ENCODE measurements around the gene SREK1.
"Not testable (repeated sequence)": the region's sequence is repeated elsewhere in the genome, so short reads cannot be mapped to it uniquely, and the experiment has no call there.

SREK1 gene, protein sequence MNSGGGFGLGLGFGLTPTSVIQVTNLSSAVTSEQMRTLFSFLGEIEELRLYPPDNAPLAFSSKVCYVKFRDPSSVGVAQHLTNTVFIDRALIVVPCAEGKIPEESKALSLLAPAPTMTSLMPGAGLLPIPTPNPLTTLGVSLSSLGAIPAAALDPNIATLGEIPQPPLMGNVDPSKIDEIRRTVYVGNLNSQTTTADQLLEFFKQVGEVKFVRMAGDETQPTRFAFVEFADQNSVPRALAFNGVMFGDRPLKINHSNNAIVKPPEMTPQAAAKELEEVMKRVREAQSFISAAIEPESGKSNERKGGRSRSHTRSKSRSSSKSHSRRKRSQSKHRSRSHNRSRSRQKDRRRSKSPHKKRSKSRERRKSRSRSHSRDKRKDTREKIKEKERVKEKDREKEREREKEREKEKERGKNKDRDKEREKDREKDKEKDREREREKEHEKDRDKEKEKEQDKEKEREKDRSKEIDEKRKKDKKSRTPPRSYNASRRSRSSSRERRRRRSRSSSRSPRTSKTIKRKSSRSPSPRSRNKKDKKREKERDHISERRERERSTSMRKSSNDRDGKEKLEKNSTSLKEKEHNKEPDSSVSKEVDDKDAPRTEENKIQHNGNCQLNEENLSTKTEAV

GRCh38 chr5:66144074-66144833, at the start of gene SREK1:
Gene SREK1, plus strand, starts transcription at chr5:66144300. Its CDS starts 77 bp downstream, at chr5:66144377.
- peak; percentile 92 for DNase-seq

GRCh38 chr5:66100851-66101250, 43.2 kb upstream of the SREK1 start:
- no peak for DNase-seq

GRCh38 chr5:66113160-66113559, 30.9 kb upstream of the SREK1 start:
- no peak for DNase-seq

DNA sequence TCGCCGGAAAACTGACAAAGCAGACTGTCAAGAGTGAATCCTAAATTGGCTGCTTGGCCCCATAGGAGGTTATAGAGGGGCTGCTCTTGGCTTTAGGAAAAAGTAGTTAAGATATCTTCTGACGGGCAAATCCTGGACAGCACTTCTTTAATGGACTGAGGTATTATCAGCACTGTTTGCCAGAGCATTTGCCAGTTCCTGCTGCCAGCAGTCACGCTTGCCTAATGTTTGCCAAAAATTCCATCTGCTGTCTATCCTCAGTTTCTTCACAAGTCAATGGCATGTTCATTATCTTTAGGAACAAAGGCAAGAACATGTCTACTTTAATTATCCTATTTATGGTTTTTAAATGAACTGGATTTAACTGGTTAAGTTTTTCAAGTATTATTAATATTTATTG, 25.8 kb upstream of the SREK1 start:
- DNase-seq: no peak

DNA sequence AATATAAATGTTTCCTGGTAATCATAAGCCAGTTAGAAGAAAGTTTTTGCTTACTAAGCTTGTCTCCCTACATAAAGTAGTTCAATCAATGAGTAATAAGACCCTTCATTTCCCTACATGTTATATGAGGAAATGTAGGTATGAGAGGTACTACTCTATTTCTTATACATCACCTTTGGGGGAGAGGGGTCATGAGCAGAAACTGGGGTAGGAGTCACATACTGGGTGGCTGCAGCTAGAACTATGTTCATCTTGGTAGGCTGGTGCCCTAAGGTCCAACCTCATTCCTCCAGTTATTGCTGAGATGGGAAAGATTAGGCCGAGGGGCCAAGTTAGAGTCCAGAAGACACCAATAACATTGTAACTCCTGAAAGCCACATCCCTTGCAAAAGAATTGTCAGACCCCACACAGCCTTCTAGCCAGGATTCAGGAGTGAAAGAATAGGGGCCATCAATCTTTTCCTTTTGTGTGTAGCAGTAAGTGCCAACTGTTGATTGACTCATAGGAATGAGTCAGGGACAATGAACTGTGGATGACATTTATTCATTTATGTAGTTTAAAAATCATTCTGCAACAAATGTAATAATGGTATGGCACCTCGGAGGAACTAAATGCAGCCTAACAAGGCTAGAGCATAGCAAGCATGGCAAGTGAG, 21.6 kb upstream of the SREK1 start:
- no peak for DNase-seq

DNA sequence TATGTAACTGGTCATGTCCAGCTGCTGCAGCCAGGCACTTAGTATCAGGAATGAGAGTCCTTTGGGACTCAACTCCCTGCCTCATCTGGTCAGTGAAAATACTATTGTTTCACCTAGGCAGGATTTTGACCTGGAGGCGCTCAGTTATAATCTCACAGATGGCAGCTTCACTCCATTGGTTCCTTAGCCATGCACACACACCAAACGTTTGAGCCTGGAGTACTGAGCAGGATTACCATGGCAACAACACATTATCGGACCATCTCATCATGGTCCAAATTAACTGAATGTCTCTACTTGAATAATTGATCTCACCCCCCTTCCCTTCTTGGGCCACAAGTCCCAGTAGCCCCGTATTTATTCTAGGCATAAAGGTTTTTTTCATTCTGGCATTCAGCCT, 15.0 kb upstream of the SREK1 start:
- DNase-seq: no peak

GRCh38 chr5:66130493-66130892, 13.6 kb upstream of the SREK1 start:
- DNase-seq: no peak

GRCh38 chr5:66134407-66134861, 9.7 kb upstream of the SREK1 start:
- DNase-seq: peak; percentile 63

GRCh38 chr5:66136053-66136452, 8.0 kb upstream of the SREK1 start:
- DNase-seq: no peak

- DNase-seq: not testable (repeated sequence)
These were observed 7.2 kb upstream of the SREK1 start for GRCh38 chr5:66136944-66137343.

DNA sequence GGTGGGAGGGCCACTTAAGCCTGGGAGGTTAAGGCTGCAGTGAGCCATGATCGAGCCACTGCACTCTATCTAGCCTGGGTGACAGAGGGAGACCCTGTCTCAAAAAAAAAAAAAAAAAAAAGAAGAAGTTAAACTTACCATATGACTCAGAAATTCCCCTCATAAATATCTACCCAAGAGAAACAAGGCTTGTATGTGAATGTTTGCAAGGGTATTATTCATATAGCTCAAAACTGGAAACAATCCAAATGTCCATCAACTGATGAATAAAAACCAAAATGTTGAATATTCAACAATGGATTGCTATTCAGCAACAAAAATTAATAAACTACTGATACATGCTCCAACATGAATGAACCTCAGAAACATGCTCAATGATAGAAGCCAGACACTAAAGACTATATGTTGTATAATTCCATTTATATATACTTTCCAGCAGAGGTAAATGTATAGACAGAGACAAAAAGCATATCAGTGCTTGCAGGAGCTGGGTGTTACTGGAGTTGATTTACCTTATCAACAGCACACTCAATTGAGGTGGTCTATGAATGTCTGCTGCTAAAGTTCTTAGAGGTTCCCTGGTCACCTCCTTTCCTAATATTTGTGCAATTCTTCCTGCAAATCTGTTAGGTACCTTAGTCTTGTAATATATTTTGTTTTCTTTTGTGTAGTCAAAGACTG, 5.3 kb upstream of the SREK1 start:
- no peak for DNase-seq

- no peak for DNase-seq
These were observed 4.8 kb upstream of the SREK1 start for GRCh38 chr5:66139318-66139712.

DNA sequence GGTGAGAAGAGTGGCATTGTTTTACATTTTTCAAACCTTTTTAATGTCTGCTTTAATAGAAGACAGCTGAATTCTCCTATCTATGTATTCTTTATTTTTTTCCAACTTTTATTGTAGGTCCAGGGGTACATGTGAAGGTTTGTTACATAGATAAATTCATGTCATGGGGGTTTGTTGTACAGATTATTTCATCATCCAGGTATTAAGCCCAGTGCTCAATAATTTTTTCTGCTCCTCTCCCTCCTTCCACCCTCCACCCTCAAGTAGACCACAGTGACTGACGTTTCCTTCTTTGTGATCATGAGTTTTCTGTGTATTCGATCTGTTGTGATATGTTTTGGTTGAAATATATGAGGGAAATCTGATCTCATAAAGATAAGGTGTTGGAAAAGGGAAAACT, 1.7 kb upstream of the SREK1 start:
- DNase-seq: no peak

GRCh38 chr5:66143473-66144073, 527 bp upstream of the SREK1 start:
- no peak for DNase-seq

- DNase-seq: peak; percentile 80
These were observed 812 bp downstream of the SREK1 start for GRCh38 chr5:66144834-66145390.

GRCh38 chr5:66145737-66146136, 1.6 kb downstream of the SREK1 start:
- DNase-seq: no peak

DNA sequence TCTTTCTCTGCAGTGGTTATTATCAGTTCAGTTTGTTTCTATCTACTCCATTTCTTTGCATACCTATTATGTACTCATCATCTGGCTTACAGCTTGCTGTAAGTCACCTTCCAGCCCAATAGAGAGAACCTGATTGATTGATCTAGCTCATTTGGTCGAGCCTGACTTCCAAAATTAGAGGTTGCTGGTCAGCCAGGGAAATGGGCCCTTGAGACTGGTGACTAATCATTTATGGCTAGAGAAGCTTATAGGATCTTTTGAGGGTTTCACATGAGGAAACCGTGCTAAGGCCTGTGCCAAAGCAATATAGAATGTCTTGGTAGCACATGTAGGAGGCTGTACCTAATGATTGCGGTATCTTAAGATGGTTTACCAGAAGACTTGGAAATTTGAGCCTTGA, 5.8 kb downstream of the SREK1 start:
- no peak for DNase-seq

GRCh38 chr5:66151030-66151429, 6.9 kb downstream of the SREK1 start:
- DNase-seq: no peak

DNA sequence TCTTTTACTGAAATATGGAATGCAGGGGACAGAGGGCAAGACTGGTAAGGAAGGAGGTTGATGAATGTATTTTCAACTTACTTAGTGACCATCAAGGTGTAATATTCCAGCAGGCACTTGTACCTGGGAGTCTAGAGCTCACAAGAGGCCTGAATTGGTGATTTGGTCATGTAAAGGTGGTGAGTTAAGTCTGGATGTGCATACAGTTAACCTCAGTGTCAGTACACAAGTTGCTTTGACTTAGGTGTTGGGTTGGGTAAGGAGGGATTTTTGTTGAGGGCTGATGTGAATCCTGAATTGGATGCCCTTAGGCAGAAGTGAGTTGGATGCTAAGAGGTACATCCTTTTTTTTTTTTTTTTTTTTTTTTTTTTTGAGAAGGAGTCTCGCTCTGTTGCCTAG, 7.4 kb downstream of the SREK1 start:
- DNase-seq: no peak

- no peak for DNase-seq
These were observed 12.9 kb downstream of the SREK1 start for GRCh38 chr5:66157046-66157445.

- DNase-seq: no peak
These were observed 17.3 kb downstream of the SREK1 start for GRCh38 chr5:66161356-66161755.
